Uterus (tissue), 4 donors: Measurements from ENCODE around the gene GPHN. TPM values are rescaled to one million over a fixed set of nuclear protein-coding genes. Genes with fewer than 3 reads are reported as not detected.

Experiments used
- DNase-seq, 2 donors: peaks; one replicate each; pipeline ENCODE4 v3.0.0-alpha.2; 2019 to 2020
- H3K27ac ChIP-seq, 2 donors: fragments of 200-600 bp; sonication (generic); 1 replicate in 1 of 2; 2 replicates in 1 of 2; pipeline ENCODE4 v1.5.1; 2016 to 2018
- H3K27me3 ChIP-seq, 2 donors: fragments of 200-600 bp; sonication (generic); one replicate each; pipeline ENCODE4 v1.5.1; 2018 to 2019; ENCODE audit warnings: control low read depth in 1 of 2
- H3K36me3 ChIP-seq, 2 donors: fragments of 200-600 bp; sonication (generic); one replicate each; pipeline ENCODE4 v1.5.1; 2019; ENCODE audit warnings: control low read depth in 1 of 2
- H3K4me1 ChIP-seq, 2 donors: fragments of 200-600 bp; sonication (generic); one replicate each; pipeline ENCODE4 v1.5.1; 2018 to 2019; ENCODE audit warnings: control low read depth in 1 of 2
- H3K4me3 ChIP-seq, 2 donors: fragments of 200-600 bp; sonication (generic); 1 replicate in 1 of 2; 2 replicates in 1 of 2; pipeline ENCODE4 v1.5.1; 2018 to 2019; ENCODE audit warnings: mild to moderate bottlenecking in 1 of 2
- H3K9me3 ChIP-seq, 2 donors: fragments of 200-600 bp; sonication (generic); one replicate each; pipeline ENCODE4 v1.5.1; 2019; ENCODE audit warnings: control low read depth in 1 of 2
- POLR2A ChIP-seq, 2 donors: fragments of 450-650 bp; IDR thresholded peaks; one replicate each; pipeline ENCODE4 v1.6.1; 2016; ENCODE audit warnings: antibody characterized with exemption in 2 of 2, mild to moderate bottlenecking in 1 of 2, moderate library complexity in 1 of 2
- intact Hi-C: fragments of 100-400 bp; cut with DNase I; formaldehyde crosslinking; loops from one replicate; pipeline ENCODE4 v1.15.1; 2023; ENCODE audit warnings: low total_unique reads
- total RNA-seq, 4 donors: library from RNA; depleted of rRNA in 3 of 4; stranded (reverse); fragments of >200 nt in 3 of 4; gene quantifications; one replicate each; pipeline versions ENCODE4 v1.1.0 to v1.2.4, GENCODE V29; 2014 to 2023
- TF ChIP-seq, protein P1 (sequence below), 4 experiments: fragments of 200-600 bp in 2 of 4; fragments of 450-650 bp in 2 of 4; sonication (generic) in 2 of 4; IDR thresholded peaks; one replicate each; pipeline ENCODE4 v1.5.1; 2016 to 2019; ENCODE audit warnings: antibody characterized with exemption in 4 of 4, mild to moderate bottlenecking in 2 of 4, moderate library complexity in 1 of 4
- donor health status: DM: yes; HTN: yes; CAD: no.

The GPHN gene
- total RNA-seq, 4 donors from 2014 or later = 14.9 to 42.9 (median 19.1) TPM

DNA sequence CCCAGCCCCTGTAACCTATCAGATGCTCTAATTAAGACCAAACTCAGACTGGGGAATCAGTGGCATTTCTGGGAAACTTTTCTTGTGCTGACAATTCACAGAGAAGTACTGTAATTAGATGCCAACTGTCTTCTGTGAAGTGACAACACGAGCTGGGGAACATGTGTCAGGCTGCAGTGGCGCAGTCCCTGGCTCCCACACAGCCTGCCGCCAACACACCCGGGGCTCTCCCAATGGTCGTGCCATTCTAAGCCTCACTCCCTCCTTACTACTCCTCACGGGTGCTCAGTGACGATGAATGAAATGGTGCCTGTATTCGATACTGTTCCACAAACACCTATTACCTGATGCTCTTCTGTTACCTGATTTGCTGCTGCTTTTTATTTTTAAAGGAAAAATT lies 699.9 kb downstream of the GPHN start:
- no peak for DNase-seq
- TF ChIP-seq POLR2A (IDR thresholded peaks at IDR 0.05) = no peak
- TF ChIP-seq, protein P1, sequence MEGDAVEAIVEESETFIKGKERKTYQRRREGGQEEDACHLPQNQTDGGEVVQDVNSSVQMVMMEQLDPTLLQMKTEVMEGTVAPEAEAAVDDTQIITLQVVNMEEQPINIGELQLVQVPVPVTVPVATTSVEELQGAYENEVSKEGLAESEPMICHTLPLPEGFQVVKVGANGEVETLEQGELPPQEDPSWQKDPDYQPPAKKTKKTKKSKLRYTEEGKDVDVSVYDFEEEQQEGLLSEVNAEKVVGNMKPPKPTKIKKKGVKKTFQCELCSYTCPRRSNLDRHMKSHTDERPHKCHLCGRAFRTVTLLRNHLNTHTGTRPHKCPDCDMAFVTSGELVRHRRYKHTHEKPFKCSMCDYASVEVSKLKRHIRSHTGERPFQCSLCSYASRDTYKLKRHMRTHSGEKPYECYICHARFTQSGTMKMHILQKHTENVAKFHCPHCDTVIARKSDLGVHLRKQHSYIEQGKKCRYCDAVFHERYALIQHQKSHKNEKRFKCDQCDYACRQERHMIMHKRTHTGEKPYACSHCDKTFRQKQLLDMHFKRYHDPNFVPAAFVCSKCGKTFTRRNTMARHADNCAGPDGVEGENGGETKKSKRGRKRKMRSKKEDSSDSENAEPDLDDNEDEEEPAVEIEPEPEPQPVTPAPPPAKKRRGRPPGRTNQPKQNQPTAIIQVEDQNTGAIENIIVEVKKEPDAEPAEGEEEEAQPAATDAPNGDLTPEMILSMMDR (IDR thresholded peaks at IDR 0.05) = no peak
- intact Hi-C loops = no loop called here

DNA sequence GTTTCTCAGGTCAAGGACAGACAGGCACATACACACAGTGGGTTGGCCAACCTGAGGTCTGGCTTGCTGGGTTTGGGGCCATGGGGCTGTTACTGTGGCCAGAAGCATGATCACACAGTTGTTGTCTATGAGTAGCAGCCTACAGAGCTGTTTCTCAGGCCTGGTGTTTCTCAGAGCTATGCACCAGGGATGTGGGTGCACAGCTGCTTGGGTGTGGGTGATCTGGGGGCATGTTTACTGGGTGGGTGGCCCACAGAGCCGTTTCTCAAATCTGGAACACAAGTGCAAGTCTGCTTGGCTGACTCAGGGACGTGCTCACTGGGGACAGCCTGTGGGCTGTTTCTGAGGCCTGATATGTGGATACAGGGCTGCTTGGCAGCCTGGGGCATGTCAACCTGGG lies 710.2 kb downstream of the GPHN start:
- no peak overlapping the region for H3K4me3 ChIP-seq
- H3K36me3 ChIP-seq = no peaks in the 10 kb centered on the region
- intact Hi-C loops = no loop called here
- no peaks in the 10 kb centered on the region for H3K27me3 ChIP-seq
- H3K9me3 ChIP-seq = no peaks in the 10 kb centered on the region
- H3K4me1 ChIP-seq = no peaks in the 10 kb centered on the region
- no peak for TF ChIP-seq POLR2A (IDR thresholded peaks at IDR 0.05)
- DNase-seq = no peak
- H3K27ac ChIP-seq = no peak overlapping the region

More for the DNA sequence above, 699.9 kb downstream of the GPHN start:
- no peaks in the 10 kb centered on the region for H3K36me3 ChIP-seq
- H3K4me1 ChIP-seq = no peaks in the 10 kb centered on the region
- H3K27ac ChIP-seq = no peak overlapping the region
- no peaks in the 10 kb centered on the region for H3K9me3 ChIP-seq
- H3K4me3 ChIP-seq = no peak overlapping the region
- no peaks in the 10 kb centered on the region for H3K27me3 ChIP-seq

DNA sequence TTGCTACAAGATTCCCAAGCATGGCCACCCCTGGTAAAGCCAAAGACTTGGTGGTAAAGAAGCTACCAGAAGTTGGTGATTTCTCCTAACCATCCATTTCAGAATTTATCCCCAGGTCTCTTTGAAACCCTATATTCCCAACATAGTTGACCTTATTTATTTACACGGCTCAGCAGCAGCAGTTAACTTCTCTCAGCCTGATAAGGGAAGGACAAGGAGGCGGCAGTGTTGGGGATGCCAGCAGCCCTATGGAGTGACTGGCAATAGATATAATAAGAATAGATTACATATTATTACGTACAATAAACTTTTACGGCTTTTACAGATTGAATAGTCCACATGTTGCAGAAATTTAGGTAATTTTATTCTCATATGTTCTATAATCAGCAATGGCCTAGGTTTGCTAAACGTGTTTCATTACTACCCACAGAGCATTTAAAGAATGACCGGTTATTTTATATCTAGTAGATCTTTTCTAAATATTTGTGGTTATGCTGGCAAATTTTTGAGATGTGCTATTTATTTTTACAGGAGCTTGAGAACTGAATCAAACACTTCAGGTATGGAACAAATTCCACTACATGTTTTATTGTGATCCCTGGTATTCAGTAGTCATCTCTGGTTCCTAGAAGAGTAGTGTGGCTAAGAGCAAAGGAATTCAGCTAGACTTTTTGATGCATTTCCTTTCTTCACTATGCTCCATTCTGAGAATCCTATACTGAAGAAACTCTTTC lies 713.5 kb downstream of the GPHN start:
- Histone ChIP-seq H3K27ac (no peak overlapping the region), H3K36me3 (no peaks in the 10 kb centered on the region), H3K9me3 (no peaks in the 10 kb centered on the region), H3K4me3 (no peak overlapping the region), H3K4me1 (no peaks in the 10 kb centered on the region), H3K27me3 (no peaks in the 10 kb centered on the region)
- DNase-seq = no peak
- TF ChIP-seq POLR2A (IDR thresholded peaks at IDR 0.05) = no peak
- TF ChIP-seq, protein P1 (IDR thresholded peaks at IDR 0.05) = no peak
- intact Hi-C loops = no loop called here

DNA sequence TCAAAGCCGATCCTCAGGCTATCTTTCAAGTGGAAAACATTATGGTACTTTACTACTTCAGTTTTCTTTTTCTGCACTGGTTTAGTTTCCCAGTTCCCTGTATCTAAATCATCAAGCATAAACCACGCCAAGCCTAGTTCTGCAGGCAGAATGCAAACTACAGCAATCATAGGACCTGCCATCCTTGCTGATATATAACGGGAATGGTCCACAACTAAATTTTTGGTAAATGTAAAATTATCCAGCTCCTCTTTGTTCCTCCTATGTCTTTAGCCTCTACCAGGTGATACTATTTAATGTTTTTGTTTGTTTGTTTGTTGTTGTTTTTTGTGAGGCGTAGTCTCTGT lies 714.0 kb downstream of the GPHN start:
- no peak overlapping the region for H3K4me3 ChIP-seq
- DNase-seq = no peak
- H3K27me3 ChIP-seq = no peaks in the 10 kb centered on the region
- no peaks in the 10 kb centered on the region for H3K4me1 ChIP-seq
- H3K9me3 ChIP-seq = no peaks in the 10 kb centered on the region
- no peaks in the 10 kb centered on the region for H3K36me3 ChIP-seq
- TF ChIP-seq POLR2A (IDR thresholded peaks at IDR 0.05) = no peak
- TF ChIP-seq, protein P1 (IDR thresholded peaks at IDR 0.05) = no peak
- no peak overlapping the region for H3K27ac ChIP-seq
- intact Hi-C loops = no loop called here

DNA sequence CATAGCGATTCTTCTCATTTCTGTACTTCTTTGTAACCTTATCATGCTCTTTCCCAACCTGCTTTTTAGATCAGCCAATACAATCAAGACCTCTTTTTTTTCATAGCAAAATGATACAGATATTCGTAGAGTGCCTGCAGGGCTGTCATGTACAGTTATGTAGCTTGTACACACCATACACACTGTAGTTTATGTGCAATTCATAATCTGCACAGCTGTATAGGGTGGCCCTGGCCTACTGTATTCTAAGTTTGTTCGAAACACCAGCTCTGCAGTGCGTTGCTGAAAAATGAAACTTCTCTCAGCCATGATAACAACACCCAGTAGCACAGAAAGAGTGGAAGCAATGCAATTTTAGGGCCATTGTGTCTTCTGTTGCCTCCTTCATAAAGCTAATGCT lies 717.6 kb downstream of the GPHN start:
- no peaks in the 10 kb centered on the region for H3K36me3 ChIP-seq
- intact Hi-C loops = no loop called here
- no peaks in the 10 kb centered on the region for H3K27me3 ChIP-seq
- H3K27ac ChIP-seq = no peak overlapping the region
- TF ChIP-seq POLR2A (IDR thresholded peaks at IDR 0.05) = no peak
- TF ChIP-seq, protein P1 (IDR thresholded peaks at IDR 0.05) = no peak
- H3K4me3 ChIP-seq = no peak overlapping the region
- no peaks in the 10 kb centered on the region for H3K9me3 ChIP-seq
- DNase-seq = no peak
- H3K4me1 ChIP-seq = no peaks in the 10 kb centered on the region
